Measurements from ENCODE around the gene PRUNE2. TPM values are rescaled to one million over a fixed set of nuclear protein-coding genes. Genes with fewer than 3 reads are reported as not detected.

The PRUNE2 gene
- total and polyA plus RNA-seq, 2 of the 8 experiments (the other 6 are each of a cell fraction or from before 2014, with no cell fraction given): 5.5 to 13.3 TPM

DNA sequence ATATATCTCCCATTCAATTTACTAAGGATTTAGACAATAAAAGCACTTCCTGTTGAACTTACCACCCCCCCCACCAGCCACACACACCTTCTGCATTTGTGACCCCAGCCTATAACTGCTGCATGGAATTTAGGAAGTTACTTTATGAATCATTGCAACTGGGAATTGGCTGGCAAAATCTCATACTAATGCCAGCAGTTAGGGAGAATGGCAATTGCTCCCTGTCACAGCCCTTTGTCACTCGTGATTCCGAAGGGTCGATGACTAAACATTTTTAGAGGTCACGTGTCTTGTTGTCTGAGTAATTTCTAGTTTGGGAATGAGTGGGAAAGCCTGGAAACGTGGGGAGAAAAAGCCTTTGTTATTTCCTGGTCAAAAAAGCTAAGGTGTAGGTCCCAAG is 188.3 kb downstream of the PRUNE2 start:
- Histone ChIP-seq H2BK15ac (ENCODE audit: low read length) (no peak overlapping the region), H2AK5ac (ENCODE audit: low read depth, low read length) (no peak overlapping the region), H3K4me2 (ENCODE audit: insufficient read depth in 1 of 2, low read depth in 2 of 2, low read length in 2 of 2) (no peak overlapping the region), H4K5ac (ENCODE audit: insufficient read length, low read depth, low read length) (no peak overlapping the region), H3K18ac (ENCODE audit: extremely low read depth, low read length) (no peak overlapping the region), H3K27ac (ENCODE audit: low read depth, low read length) (no peak overlapping the region), H3K9ac (replicated peaks in 1 of 4; ENCODE audit: extremely low read depth in 1 of 4, low read depth in 3 of 4, low read length in 3 of 4) (no peak overlapping the region), H3K36me3 (ENCODE audit: control insufficient read depth in 2 of 4, insufficient read depth in 4 of 4, low read length in 3 of 4) (no peaks in the 10 kb centered on the region), H2BK120ac (replicated peaks; ENCODE audit: low read depth, low read length) (no peak overlapping the region), H2BK5ac (ENCODE audit: low read depth, low read length) (no peak overlapping the region), H2AFZ (ENCODE audit: low read length) (peak overlapping the region; percentile 68; the same call in 1 of the 2 replicates), H3K9me3 (ENCODE audit: insufficient read depth in 2 of 2, low read depth in 1 of 2, low read length in 1 of 2) (no peaks in the 10 kb centered on the region), H3K79me2 (ENCODE audit: control insufficient read depth in 1 of 2, insufficient read depth in 2 of 2, low read length in 2 of 2) (no peaks in the 10 kb centered on the region), H4K8ac (ENCODE audit: extremely low read depth, insufficient read depth, low read length) (no peak overlapping the region), H3K56ac (replicated peaks; ENCODE audit: insufficient read length, low read depth, low read length) (no peak overlapping the region), H3K79me1 (ENCODE audit: low read depth, low read length) (no peaks in the 10 kb centered on the region), H3K23ac (ENCODE audit: insufficient read length) (no peak overlapping the region), H2BK20ac (ENCODE audit: low read length) (no peak overlapping the region), H2BK12ac (ENCODE audit: low read depth, low read length) (no peak overlapping the region), H3K14ac (ENCODE audit: insufficient read length) (no peak overlapping the region), H4K91ac (replicated peaks; ENCODE audit: insufficient read length, low read length) (no peak overlapping the region), H3K27me3 (replicated peaks in 1 of 4; ENCODE audit: control insufficient read depth in 3 of 4, extremely low read depth in 1 of 4, insufficient read depth in 3 of 4, low read length in 3 of 4) (no peaks in the 10 kb centered on the region), H4K20me1 (replicated peaks in 1 of 2; ENCODE audit: control insufficient read depth in 1 of 2, insufficient read depth in 2 of 2, low read length in 2 of 2) (no peaks in the 10 kb centered on the region), H3K23me2 (ENCODE audit: low read depth, low read length) (no peaks in the 10 kb centered on the region), H3K4ac (replicated peaks; ENCODE audit: insufficient read length, low read depth, low read length) (no peak overlapping the region), H3K4me1 (replicated peaks in 1 of 4; ENCODE audit: control insufficient read depth in 3 of 4, insufficient read depth in 4 of 4, low read length in 3 of 4) (no peaks in the 10 kb centered on the region), H3K4me3 (ENCODE audit: extremely low read depth in 1 of 4, insufficient read depth in 2 of 4, low read depth in 3 of 4, low read length in 4 of 4) (no peak overlapping the region)
- CTCF ChIA-PET (ENCODE audit: partially characterized antibody): interaction anchor here (1.5 to 2.9 kb wide), 3 partner anchors 14 to 38 kb away, joined by 3 to 12 read pairs (median 5); no protein-coding TSS in a partner anchor
- WGBS, 2 experiments (ENCODE audit: extremely low coverage in 1 of 2, insufficient coverage in 1 of 2, insufficient read length in 1 of 2, insufficient replicate concordance in 2 of 2, low coverage in 1 of 2, low lambda C conversion rate in 2 of 2, missing lambda C conversion rate in 1 of 2): 83% methylated on average over 5 of the region's 5 CpGs; no CpG with 5 or more reads in 1 of the 2 experiments
- FAIRE-seq (no peak), DNase-seq (ENCODE audit: low read depth in 1 of 2, low spot score in 2 of 2) (no peak)
- POLR2A ChIA-PET (ENCODE audit: partially characterized antibody): interaction anchor here (1.4 kb wide), 1 partner anchor 15 kb away, joined by 4 read pairs; no protein-coding TSS in a partner anchor
- TF ChIP-seq TCF12 (IDR thresholded peaks at IDR 0.05; ENCODE audit: low read depth, low read length) (no peak), HDAC2 (IDR thresholded peaks at IDR 0.05; ENCODE audit: borderline replicate concordance in 1 of 2, low read depth in 2 of 2, low read length in 2 of 2) (no peak), POU5F1 (IDR thresholded peaks at IDR 0.05; ENCODE audit: low read depth, low read length) (no peak), RAD21 (IDR thresholded peaks at IDR 0.05 in 1 of 2, conservative IDR thresholded peaks at IDR 0.05 in 1 of 2; ENCODE audit: low read depth in 2 of 2, low read length in 2 of 2) (no peak), SUZ12 (IDR thresholded peaks at IDR 0.05; ENCODE audit: low read length) (no peak), CHD2 (IDR thresholded peaks at IDR 0.05; ENCODE audit: low read length) (no peak), SIX5 (IDR thresholded peaks at IDR 0.05; ENCODE audit: low read depth, low read length) (no peak), ZNF274 (IDR thresholded peaks at IDR 0.05; ENCODE audit: borderline replicate concordance, extremely low read depth, low read length) (no peak), SP2 (IDR thresholded peaks at IDR 0.05; ENCODE audit: low read length) (no peak)
- TF ChIP-seq, protein P1, sequence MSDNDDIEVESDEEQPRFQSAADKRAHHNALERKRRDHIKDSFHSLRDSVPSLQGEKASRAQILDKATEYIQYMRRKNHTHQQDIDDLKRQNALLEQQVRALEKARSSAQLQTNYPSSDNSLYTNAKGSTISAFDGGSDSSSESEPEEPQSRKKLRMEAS (IDR thresholded peaks at IDR 0.05): no peak
- TF ChIP-seq, protein P2, sequence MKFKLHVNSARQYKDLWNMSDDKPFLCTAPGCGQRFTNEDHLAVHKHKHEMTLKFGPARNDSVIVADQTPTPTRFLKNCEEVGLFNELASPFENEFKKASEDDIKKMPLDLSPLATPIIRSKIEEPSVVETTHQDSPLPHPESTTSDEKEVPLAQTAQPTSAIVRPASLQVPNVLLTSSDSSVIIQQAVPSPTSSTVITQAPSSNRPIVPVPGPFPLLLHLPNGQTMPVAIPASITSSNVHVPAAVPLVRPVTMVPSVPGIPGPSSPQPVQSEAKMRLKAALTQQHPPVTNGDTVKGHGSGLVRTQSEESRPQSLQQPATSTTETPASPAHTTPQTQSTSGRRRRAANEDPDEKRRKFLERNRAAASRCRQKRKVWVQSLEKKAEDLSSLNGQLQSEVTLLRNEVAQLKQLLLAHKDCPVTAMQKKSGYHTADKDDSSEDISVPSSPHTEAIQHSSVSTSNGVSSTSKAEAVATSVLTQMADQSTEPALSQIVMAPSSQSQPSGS (IDR thresholded peaks at IDR 0.05; ENCODE audit: low read length): no peak

Measured in H1 (cell line).